A673 (cell line): Measurements from ENCODE around the gene NFKBIZ. TPM values are rescaled to one million over a fixed set of nuclear protein-coding genes. Genes with fewer than 3 reads are reported as not detected.
A peak's percentile ranks its signal among the peaks of the same experiment; 100 is the strongest.

Experiments used
- BruUV-seq: library from RNA; stranded (reverse); fragments of 400-500 nt; replicated peaks from 2 replicates; lab custom pipeline; 2021; lab: Mats Ljungman, UMichigan
- CTCF ChIA-PET: fragments of 300-600 bp; sonication (Branson Sonifier 250); formaldehyde crosslinking; loops from one replicate; lab custom pipeline; 2022; ENCODE audit warnings: antibody characterized with exemption; lab: Charles Lee
- POLR2A ChIA-PET: fragments of 300-600 bp; sonication (Branson Sonifier 250); formaldehyde crosslinking; loops from one replicate; lab custom pipeline; 2022; ENCODE audit warnings: antibody characterized with exemption; ENCODE audit not compliant: low non-redundant PET; lab: Charles Lee
- DNase-seq: peaks from one replicate; pipeline ENCODE4 v3.0.0-alpha.2; 2015; ENCODE audit warnings: low spot score
- H3K27ac ChIP-seq: fragments of 200-600 bp; sonication (generic); 2 replicates; pipeline ENCODE4 v1.5.1; 2016; ENCODE audit warnings: mixed run types, low read depth, mild to moderate bottlenecking, mixed read lengths, antibody characterized with exemption, low read length; ENCODE audit not compliant: poor library complexity, severe bottlenecking
- H3K27me3 ChIP-seq: fragments of 200-600 bp; sonication (generic); replicated peaks from 2 replicates; pipeline ENCODE4 v1.6.1; 2017; ENCODE audit warnings: mixed run types, low read depth, mild to moderate bottlenecking, mixed read lengths, antibody characterized with exemption, low read length; ENCODE audit not compliant: insufficient read depth, poor library complexity
- H3K36me3 ChIP-seq: fragments of 200-600 bp; sonication (generic); 2 replicates; pipeline ENCODE4 v1.6.1; 2016; ENCODE audit warnings: mixed run types, mild to moderate bottlenecking, mixed read lengths, antibody characterized with exemption, low read length; ENCODE audit not compliant: insufficient read depth, poor library complexity, severe bottlenecking
- H3K4me1 ChIP-seq: fragments of 200-600 bp; sonication (generic); 2 replicates; pipeline ENCODE4 v1.6.1; 2017; ENCODE audit warnings: mixed run types, mild to moderate bottlenecking, mixed read lengths, antibody characterized with exemption, low read length; ENCODE audit not compliant: insufficient read depth, poor library complexity, severe bottlenecking
- H3K4me3 ChIP-seq: fragments of 200-600 bp; sonication (generic); 2 replicates; pipeline ENCODE4 v1.5.1; 2016; ENCODE audit warnings: low read depth, mixed run types, mild to moderate bottlenecking, mixed read lengths, low read length; ENCODE audit not compliant: poor library complexity, severe bottlenecking
- H3K9me3 ChIP-seq: fragments of 200-600 bp; sonication (generic); 2 replicates; pipeline ENCODE4 v1.6.1; 2016; ENCODE audit warnings: mixed run types, low read depth, mild to moderate bottlenecking, mixed read lengths, antibody characterized with exemption, low read length; ENCODE audit not compliant: poor library complexity, severe bottlenecking
- EZH2 ChIP-seq: fragments of 200-600 bp; sonication (generic); IDR thresholded peaks from 2 replicates; pipeline ENCODE4 v1.6.1; 2017; ENCODE audit warnings: borderline replicate concordance, low read depth, mild to moderate bottlenecking, mixed read lengths, antibody characterized with exemption, low read length; ENCODE audit not compliant: poor library complexity, severe bottlenecking
- intact Hi-C: fragments of 100-400 bp; cut with micrococcal nuclease; formaldehyde crosslinking; loops from one replicate; pipeline ENCODE4 v1.10.0; 2022; ENCODE audit not compliant: unreplicated experiment
- total RNA-seq: library from RNA; stranded (reverse); gene quantifications from 2 replicates; pipeline ENCODE4 v1.2.3, GENCODE V29; 2021
- TF ChIP-seq, protein P1 (sequence below): fragments of 300-800, 200-600 bp; sonication (generic); conservative IDR thresholded peaks from 2 replicates; pipeline ENCODE4 v1.5.1; 2017; ENCODE audit warnings: low read depth, mild to moderate bottlenecking, antibody characterized with exemption, low read length, moderate library complexity, mixed read lengths

NFKBIZ gene
- total RNA-seq, 1 experiment from 2014 or later, result 15.1 TPM

DNA sequence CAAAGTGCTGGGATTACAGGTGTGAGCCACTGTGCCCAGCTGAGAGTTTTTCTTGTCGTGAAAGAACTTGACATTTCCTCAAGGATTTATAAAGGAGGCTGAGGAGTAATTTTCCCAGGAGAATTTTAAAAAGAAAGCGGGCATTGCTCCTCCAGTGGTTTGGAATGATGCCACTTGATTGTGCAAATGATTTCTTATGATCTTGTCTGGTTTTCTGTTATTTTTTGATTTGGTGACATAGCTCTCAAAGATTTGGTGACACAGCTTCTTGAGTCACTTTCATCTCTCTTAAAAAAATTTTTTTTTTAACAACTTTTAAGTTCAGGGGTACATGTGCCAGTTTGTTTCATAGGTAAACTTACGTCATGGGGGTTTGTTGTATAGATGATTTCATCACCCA lies 24.6 kb upstream of the NFKBIZ start:
- no peaks in the 10 kb centered on the region for H3K27me3 ChIP-seq
- ChIA-PET CTCF (no interaction called here), POLR2A (interaction anchor here (0.9 kb wide), 1 partner anchor 28 kb away, joined by 3 read pairs; no protein-coding TSS in a partner anchor)
- peaks cover 2% of the 10 kb centered on the region for H3K36me3 ChIP-seq
- peaks cover 30% of the 10 kb centered on the region for H3K4me1 ChIP-seq
- TF ChIP-seq, protein P1, sequence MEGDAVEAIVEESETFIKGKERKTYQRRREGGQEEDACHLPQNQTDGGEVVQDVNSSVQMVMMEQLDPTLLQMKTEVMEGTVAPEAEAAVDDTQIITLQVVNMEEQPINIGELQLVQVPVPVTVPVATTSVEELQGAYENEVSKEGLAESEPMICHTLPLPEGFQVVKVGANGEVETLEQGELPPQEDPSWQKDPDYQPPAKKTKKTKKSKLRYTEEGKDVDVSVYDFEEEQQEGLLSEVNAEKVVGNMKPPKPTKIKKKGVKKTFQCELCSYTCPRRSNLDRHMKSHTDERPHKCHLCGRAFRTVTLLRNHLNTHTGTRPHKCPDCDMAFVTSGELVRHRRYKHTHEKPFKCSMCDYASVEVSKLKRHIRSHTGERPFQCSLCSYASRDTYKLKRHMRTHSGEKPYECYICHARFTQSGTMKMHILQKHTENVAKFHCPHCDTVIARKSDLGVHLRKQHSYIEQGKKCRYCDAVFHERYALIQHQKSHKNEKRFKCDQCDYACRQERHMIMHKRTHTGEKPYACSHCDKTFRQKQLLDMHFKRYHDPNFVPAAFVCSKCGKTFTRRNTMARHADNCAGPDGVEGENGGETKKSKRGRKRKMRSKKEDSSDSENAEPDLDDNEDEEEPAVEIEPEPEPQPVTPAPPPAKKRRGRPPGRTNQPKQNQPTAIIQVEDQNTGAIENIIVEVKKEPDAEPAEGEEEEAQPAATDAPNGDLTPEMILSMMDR, result no peak
- TF ChIP-seq EZH2, result no peak
- H3K27ac ChIP-seq, result no peak overlapping the region
- no peaks in the 10 kb centered on the region for H3K9me3 ChIP-seq
- no peak overlapping the region for H3K4me3 ChIP-seq
- BruUV-seq, result no TSS peak
- intact Hi-C loops, result loop anchor here (5.0 kb wide), 1 partner anchor 213 kb away; no protein-coding TSS in a partner anchor
- DNase-seq, result peak; percentile 40

DNA sequence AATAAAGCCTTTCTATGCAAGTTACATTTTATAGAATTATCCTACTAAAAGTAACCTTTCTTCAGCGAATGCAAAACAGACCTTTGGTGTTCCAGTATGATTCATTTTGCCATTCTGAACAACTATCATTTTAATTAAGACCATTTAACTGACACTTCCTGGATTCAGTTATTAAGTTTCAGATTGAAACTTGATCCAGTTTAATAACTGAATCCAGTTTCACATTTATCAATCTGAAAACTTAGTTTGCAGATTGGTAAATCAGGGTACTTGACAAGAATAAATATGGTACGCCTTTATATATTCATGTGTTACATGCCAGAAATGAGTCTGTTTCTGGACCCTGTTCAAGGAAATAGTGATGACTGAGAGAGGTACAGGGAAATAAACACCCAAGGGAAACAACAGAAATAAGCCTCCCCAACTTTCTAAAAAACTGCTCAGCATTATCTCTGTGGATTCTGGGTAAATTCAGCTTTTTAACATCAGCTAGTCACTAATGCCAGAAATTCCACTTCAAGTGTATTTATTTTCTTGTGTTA lies 23.3 kb upstream of the NFKBIZ start:
- intact Hi-C loops, result loop anchor here (5.0 kb wide), 1 partner anchor 211 kb away; no protein-coding TSS in a partner anchor
- no TSS peak for BruUV-seq
- H3K27me3 ChIP-seq, result no peaks in the 10 kb centered on the region
- H3K36me3 ChIP-seq, result no peaks in the 10 kb centered on the region
- ChIA-PET POLR2A (interaction anchor here (0.6 kb wide), 1 partner anchor 259 kb away, joined by 3 read pairs; no protein-coding TSS in a partner anchor), CTCF (no interaction called here)
- peaks cover 30% of the 10 kb centered on the region for H3K4me1 ChIP-seq
- H3K4me3 ChIP-seq, result no peak overlapping the region
- no peaks in the 10 kb centered on the region for H3K9me3 ChIP-seq
- DNase-seq, result no peak
- no peak overlapping the region for H3K27ac ChIP-seq
- TF ChIP-seq, protein P1, result no peak
- TF ChIP-seq EZH2, result no peak

GRCh38 chr3:101827211-101828174 lies 21.8 kb upstream of the NFKBIZ start:
- peak; percentile 73 for DNase-seq
- peak overlapping the region; percentile 83 for H3K27ac ChIP-seq

More at GRCh38 chr3:101827211-101828174, 21.8 kb upstream of the NFKBIZ start:
- no peak for TF ChIP-seq EZH2
- TF ChIP-seq, protein P1, result no peak
- CTCF ChIA-PET, result no interaction called here
- Histone ChIP-seq H3K4me1 (peaks cover 30% of the 10 kb centered on the region), H3K36me3 (no peaks in the 10 kb centered on the region), H3K27me3 (no peaks in the 10 kb centered on the region), H3K4me3 (peak overlapping the region; percentile 60), H3K9me3 (no peaks in the 10 kb centered on the region)
- BruUV-seq, result no TSS peak
- intact Hi-C loops, result loop anchor here (5.0 kb wide), 1 partner anchor 210 kb away; no protein-coding TSS in a partner anchor
- POLR2A ChIA-PET, result no interaction called here
